ENCODE measurements around the gene TAS1R2. TPM values are rescaled to one million over a fixed set of nuclear protein-coding genes. Genes with fewer than 3 reads are reported as not detected.

The TAS1R2 gene
- total and polyA plus RNA-seq, 7 donors, result not detected

- H3K9me3 ChIP-seq, result no peaks in the 10 kb centered on the region
- intact Hi-C loops (cut with DNase I), result loop anchor here in 1 of 2 donors (5.0 kb wide), 1 partner anchor 282 kb away; no protein-coding TSS in a partner anchor
- WGBS, 3 donors, result 79 to 85% (median 81%) methylated on average over 12 of the region's 12 CpGs
- TF ChIP-seq CTCF (IDR thresholded peaks at IDR 0.05), result no peak
- no peak overlapping the region for H3K27ac ChIP-seq
- H3K4me3 ChIP-seq, result no peak overlapping the region
- H3K36me3 ChIP-seq (ENCODE audit: insufficient read depth in 1 of 2, low read depth in 1 of 2), result peaks cover 0 to 47% of the 10 kb centered on the region in 2 donors
- H3K27me3 ChIP-seq (ENCODE audit: insufficient read depth in 3 of 3, low read length in 2 of 3), result no peaks in the 10 kb centered on the region
- DNase-seq (no peak), ATAC-seq (no peak)
- H3K4me1 ChIP-seq, result peaks cover 10% of the 10 kb centered on the region
Observed at GRCh38 chr1:18879215-18879790, 19.8 kb upstream of the TAS1R2 start.

- H3K4me1 ChIP-seq, result peaks cover 10% of the 10 kb centered on the region
- H3K36me3 ChIP-seq (ENCODE audit: insufficient read depth in 1 of 2, low read depth in 1 of 2), result peaks cover 0 to 53% of the 10 kb centered on the region in 2 donors
- no peaks in the 10 kb centered on the region for H3K27me3 ChIP-seq (ENCODE audit: insufficient read depth in 3 of 3, low read length in 2 of 3)
- intact Hi-C loops (cut with DNase I), result loop anchor here in 1 of 2 donors (5.0 kb wide), 1 partner anchor 281 kb away; no protein-coding TSS in a partner anchor
- no peak for ATAC-seq
- no peak for DNase-seq
- H3K9me3 ChIP-seq, result no peaks in the 10 kb centered on the region
- 81 to 86% (median 85%) methylated on average over 12 of the region's 12 CpGs for WGBS, 3 donors
- no peak overlapping the region for H3K4me3 ChIP-seq
- TF ChIP-seq CTCF (IDR thresholded peaks at IDR 0.05), result no peak
- H3K27ac ChIP-seq, result no peak overlapping the region
Observed at GRCh38 chr1:18878538-18879214, 19.2 kb upstream of the TAS1R2 start.

- 89 to 92% (median 91%) methylated on average over 35 of the region's 35 CpGs for WGBS, 3 donors
- no peaks in the 10 kb centered on the region for H3K9me3 ChIP-seq
- TF ChIP-seq CTCF (IDR thresholded peaks at IDR 0.05), result no peak
- peaks cover 0 to 59% of the 10 kb centered on the region in 2 donors for H3K36me3 ChIP-seq (ENCODE audit: insufficient read depth in 1 of 2, low read depth in 1 of 2)
- no peak overlapping the region for H3K27ac ChIP-seq
- intact Hi-C loops (cut with DNase I), result loop anchor here in 1 of 2 donors (5.0 kb wide), 1 partner anchor 280 kb away; no protein-coding TSS in a partner anchor
- DNase-seq, result no peak
- H3K27me3 ChIP-seq (ENCODE audit: insufficient read depth in 3 of 3, low read length in 2 of 3), result no peaks in the 10 kb centered on the region
- H3K4me3 ChIP-seq, result no peak overlapping the region
- ATAC-seq, result no peak
- H3K4me1 ChIP-seq, result peaks cover 4% of the 10 kb centered on the region
Observed at GRCh38 chr1:18877282-18877681, 17.8 kb upstream of the TAS1R2 start.

- intact Hi-C loops (cut with DNase I), result loop anchor here in 1 of 2 donors (5.0 kb wide), 1 partner anchor 279 kb away; no protein-coding TSS in a partner anchor
Observed at GRCh38 chr1:18876210-18876609, 16.8 kb upstream of the TAS1R2 start.

More at GRCh38 chr1:18876210-18876609, 16.8 kb upstream of the TAS1R2 start:
- ATAC-seq (no peak), DNase-seq (no peak)
- Histone ChIP-seq H3K4me3 (no peak overlapping the region), H3K27ac (no peak overlapping the region), H3K36me3 (ENCODE audit: insufficient read depth in 1 of 2, low read depth in 1 of 2) (peaks cover 0 to 56% of the 10 kb centered on the region in 2 donors), H3K9me3 (no peaks in the 10 kb centered on the region), H3K27me3 (ENCODE audit: insufficient read depth in 3 of 3, low read length in 2 of 3) (no peaks in the 10 kb centered on the region), H3K4me1 (no peaks in the 10 kb centered on the region)
- no peak for TF ChIP-seq CTCF (IDR thresholded peaks at IDR 0.05)
- 90 to 96% (median 91%) methylated on average over 10 of the region's 10 CpGs for WGBS, 3 donors

All from psoas muscle (tissue), 8 donors.